ENCODE results near the gene CDKAL1. TPM values are rescaled to one million over a fixed set of nuclear protein-coding genes. Genes with fewer than 3 reads are reported as not detected.
A peak's percentile ranks its signal among the peaks of the same experiment; 100 is the strongest.

Gene CDKAL1
- total and polyA plus RNA-seq, 2 of the 8 experiments (the other 6 are each of a cell fraction or from before 2014, with no cell fraction given) = 8.4 to 24.6 TPM

- 85% methylated on average over 2 of the region's 2 CpGs; no CpG with 5 or more reads in 1 of the 2 experiments for WGBS, 2 experiments (ENCODE audit: extremely low coverage in 1 of 2, insufficient coverage in 1 of 2, insufficient read length in 1 of 2, insufficient replicate concordance in 2 of 2, low coverage in 1 of 2, low lambda C conversion rate in 2 of 2, missing lambda C conversion rate in 1 of 2)
- Histone ChIP-seq H2BK12ac (ENCODE audit: low read depth, low read length) (no peak overlapping the region), H4K91ac (replicated peaks; ENCODE audit: insufficient read length, low read length) (no peak overlapping the region), H4K8ac (ENCODE audit: extremely low read depth, insufficient read depth, low read length) (no peak overlapping the region), H3K14ac (ENCODE audit: insufficient read length) (no peak overlapping the region), H3K4me2 (ENCODE audit: insufficient read depth in 1 of 2, low read depth in 2 of 2, low read length in 2 of 2) (no peak overlapping the region), H2AFZ (ENCODE audit: low read length) (no peak overlapping the region), H4K20me1 (replicated peaks in 1 of 2; ENCODE audit: control insufficient read depth in 1 of 2, insufficient read depth in 2 of 2, low read length in 2 of 2) (no peaks in the 10 kb centered on the region), H3K23me2 (ENCODE audit: low read depth, low read length) (no peaks in the 10 kb centered on the region), H3K36me3 (ENCODE audit: control insufficient read depth in 2 of 4, insufficient read depth in 4 of 4, low read length in 3 of 4) (peaks cover 0 to 1% (median 0%) of the 10 kb centered on the region in 4 experiments; a peak in 1 of 8 replicates), H3K79me2 (ENCODE audit: control insufficient read depth in 1 of 2, insufficient read depth in 2 of 2, low read length in 2 of 2) (no peaks in the 10 kb centered on the region), H3K27ac (ENCODE audit: low read depth, low read length) (no peak overlapping the region), H3K27me3 (replicated peaks in 1 of 4; ENCODE audit: control insufficient read depth in 3 of 4, extremely low read depth in 1 of 4, insufficient read depth in 3 of 4, low read length in 3 of 4) (no peaks in the 10 kb centered on the region), H3K4ac (replicated peaks; ENCODE audit: insufficient read length, low read depth, low read length) (no peak overlapping the region), H4K5ac (ENCODE audit: insufficient read length, low read depth, low read length) (no peak overlapping the region), H3K4me1 (replicated peaks in 1 of 4; ENCODE audit: control insufficient read depth in 3 of 4, insufficient read depth in 4 of 4, low read length in 3 of 4) (no peaks in the 10 kb centered on the region), H2BK20ac (ENCODE audit: low read length) (no peak overlapping the region), H3K56ac (replicated peaks; ENCODE audit: insufficient read length, low read depth, low read length) (no peak overlapping the region), H2BK15ac (ENCODE audit: low read length) (no peak overlapping the region), H3K9me3 (ENCODE audit: insufficient read depth in 2 of 2, low read depth in 1 of 2, low read length in 1 of 2) (no peaks in the 10 kb centered on the region), H2BK120ac (replicated peaks; ENCODE audit: low read depth, low read length) (no peak overlapping the region), H3K18ac (ENCODE audit: extremely low read depth, low read length) (no peak overlapping the region), H3K4me3 (ENCODE audit: extremely low read depth in 1 of 4, insufficient read depth in 2 of 4, low read depth in 3 of 4, low read length in 4 of 4) (no peak overlapping the region), H2BK5ac (ENCODE audit: low read depth, low read length) (no peak overlapping the region), H3K79me1 (ENCODE audit: low read depth, low read length) (no peaks in the 10 kb centered on the region), H3K23ac (ENCODE audit: insufficient read length) (no peak overlapping the region), H2AK5ac (ENCODE audit: low read depth, low read length) (no peak overlapping the region), H3K9ac (replicated peaks in 1 of 4; ENCODE audit: extremely low read depth in 1 of 4, low read depth in 3 of 4, low read length in 3 of 4) (no peak overlapping the region)
- TF ChIP-seq JUN (IDR thresholded peaks at IDR 0.05; ENCODE audit: low read depth, low read length) (no peak), RAD21 (IDR thresholded peaks at IDR 0.05 in 1 of 2, conservative IDR thresholded peaks at IDR 0.05 in 1 of 2; ENCODE audit: low read depth in 2 of 2, low read length in 2 of 2) (0 out of 4 replicates have a peak, but pooled peaks of 1 of the 2 experiments have one; percentile 6)
- POLR2A ChIA-PET (ENCODE audit: partially characterized antibody) = no interaction called here
- no peak for DNase-seq (ENCODE audit: low read depth in 1 of 2, low spot score in 2 of 2)
- FAIRE-seq = no peak
- CTCF ChIA-PET (ENCODE audit: partially characterized antibody) = interaction anchor here (0.6 to 1.1 kb wide), 2 partner anchors 218 to 376 kb away, joined by 3 read pairs; no protein-coding TSS in a partner anchor
These were observed 25.8 kb downstream of the CDKAL1 start for GRCh38 chr6:20559924-20560551.

Data from H1 (cell line).